Embryonic facial prominence (tissue), 1 donor: ENCODE measurements around the gene SPIB.

Experiments used
- DNase-seq: peaks from one replicate; pipeline ENCODE4 v3.0.0-alpha.2; 2016; ENCODE audit errors: extremely low spot score

SPIB gene

DNA sequence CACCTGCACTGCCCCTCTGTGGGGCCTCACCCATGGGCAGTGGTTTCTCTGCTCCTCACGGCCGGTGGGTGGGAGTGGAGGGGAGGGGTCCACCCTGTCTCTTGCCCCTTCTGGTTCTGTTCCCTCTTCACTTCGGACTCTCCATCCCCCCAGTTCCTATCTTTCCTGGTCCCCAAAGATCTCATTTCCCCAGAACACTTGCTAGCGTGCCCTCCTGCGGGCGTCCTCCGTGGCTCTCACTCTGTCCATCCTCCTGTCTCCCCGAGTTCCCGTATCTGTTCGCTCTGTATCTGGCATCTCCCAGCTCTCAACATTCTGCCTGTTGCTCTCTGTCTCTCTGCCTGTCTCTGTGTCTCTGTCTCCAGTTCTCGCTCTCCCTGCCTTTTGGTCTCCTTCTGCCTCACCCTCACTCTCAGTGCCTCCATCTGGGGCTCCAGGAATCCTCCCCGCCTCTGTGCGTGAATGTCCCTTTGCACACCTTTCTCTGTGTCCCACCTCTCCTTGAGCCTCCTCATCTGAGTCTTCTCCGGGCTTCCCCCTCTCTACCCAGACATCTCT, 363 bp downstream of the SPIB start:
- no peak for DNase-seq

DNA sequence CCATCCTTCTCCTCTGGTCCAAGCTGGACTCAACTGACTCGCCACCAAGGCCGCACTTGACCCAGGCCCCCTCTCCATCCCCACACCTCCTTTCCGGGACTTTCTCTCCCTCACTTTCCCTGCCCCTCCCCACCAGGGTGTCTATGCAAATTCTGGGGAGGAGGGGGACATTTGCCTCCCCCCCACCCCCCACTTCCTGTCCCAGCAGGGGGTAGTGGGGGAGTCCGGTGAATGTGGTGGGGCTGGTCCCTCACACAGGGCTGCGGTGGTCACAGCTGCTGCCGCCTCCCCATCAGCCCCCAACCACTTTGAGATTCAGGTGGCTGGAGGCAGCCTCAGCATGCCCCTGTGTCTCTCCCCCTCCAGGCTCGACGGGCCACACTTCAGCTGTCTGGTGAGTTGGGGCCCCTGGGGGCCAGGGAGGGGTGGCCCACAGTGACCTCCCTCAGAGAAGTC, 870 bp downstream of the SPIB start:
- DNase-seq: no peak

DNA sequence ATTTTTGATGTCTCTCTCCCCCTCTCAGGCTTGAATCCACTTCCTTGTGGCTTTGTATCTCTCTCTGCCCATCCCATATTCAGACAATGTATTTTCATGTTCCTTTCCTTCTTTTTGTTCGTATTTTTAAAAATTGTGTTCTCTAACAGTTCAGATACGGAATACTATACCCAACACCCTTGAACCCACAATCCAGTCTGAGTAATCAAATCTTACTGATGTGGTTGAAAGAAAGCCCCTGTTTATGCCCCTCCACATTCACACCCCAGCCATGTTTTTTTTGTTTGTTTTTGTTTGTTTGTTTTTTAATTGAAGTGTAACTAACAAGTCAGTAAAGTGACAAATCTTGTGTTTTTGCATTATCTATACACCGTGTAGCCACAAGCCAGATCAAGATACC, 1.4 kb downstream of the SPIB start:
- DNase-seq: no peak

DNA sequence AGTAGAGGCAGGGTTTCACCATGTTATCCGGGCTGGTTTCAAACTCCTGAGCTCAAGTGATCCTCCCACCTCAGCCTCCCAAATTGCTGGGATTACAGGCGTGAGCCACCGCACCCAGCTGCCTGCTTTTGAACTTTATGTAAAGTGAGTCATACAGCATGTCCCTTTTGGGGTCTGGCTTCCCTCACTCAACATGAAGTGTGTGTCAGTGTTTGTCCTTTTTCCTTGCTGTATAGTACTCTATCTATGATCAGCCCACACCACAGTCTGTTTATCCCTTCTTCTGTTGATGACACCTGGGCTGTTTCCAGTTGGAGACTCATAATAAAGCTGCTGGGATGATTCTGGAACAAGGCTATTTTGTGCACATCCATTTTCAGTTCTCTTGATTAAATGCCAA, 2.1 kb downstream of the SPIB start:
- no peak for DNase-seq

DNA sequence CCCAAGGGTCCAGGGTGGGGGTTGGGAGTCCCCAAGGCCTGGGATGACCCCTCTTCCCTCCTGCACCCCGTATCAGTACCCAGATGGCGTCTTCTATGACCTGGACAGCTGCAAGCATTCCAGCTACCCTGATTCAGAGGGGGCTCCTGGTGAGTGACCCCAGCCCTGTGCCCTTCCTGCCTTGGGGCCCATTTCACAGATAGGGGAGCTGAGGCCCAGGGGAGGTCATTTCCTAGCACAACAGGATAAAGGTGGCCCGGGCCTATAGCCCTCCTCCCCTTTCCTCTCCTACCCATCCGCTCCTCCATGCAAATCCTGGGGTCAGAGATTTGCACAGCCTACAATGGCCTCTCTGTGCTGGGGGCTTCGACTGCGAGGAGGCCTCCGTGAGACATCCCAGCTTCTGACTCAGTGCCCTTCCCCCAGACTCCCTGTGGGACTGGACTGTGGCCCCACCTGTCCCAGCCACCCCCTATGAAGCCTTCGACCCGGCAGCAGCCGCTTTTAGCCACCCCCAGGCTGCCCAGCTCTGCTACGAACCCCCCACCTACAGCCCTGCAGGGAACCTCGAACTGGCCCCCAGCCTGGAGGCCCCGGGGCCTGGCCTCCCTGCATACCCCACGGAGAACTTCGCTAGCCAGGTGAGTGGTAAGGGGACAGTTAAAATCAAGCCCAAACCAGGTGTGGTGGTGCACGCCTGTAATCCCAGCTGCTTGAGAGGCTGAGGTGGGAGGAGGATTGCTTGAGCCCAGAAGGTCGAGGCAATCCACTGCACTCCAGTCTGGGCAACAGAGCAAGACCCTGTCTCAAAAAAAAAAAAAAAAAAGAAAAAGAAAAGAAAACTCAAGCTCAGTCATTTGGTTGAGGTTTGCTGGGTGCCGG, 3.9 kb downstream of the SPIB start:
- DNase-seq: no peak

DNA sequence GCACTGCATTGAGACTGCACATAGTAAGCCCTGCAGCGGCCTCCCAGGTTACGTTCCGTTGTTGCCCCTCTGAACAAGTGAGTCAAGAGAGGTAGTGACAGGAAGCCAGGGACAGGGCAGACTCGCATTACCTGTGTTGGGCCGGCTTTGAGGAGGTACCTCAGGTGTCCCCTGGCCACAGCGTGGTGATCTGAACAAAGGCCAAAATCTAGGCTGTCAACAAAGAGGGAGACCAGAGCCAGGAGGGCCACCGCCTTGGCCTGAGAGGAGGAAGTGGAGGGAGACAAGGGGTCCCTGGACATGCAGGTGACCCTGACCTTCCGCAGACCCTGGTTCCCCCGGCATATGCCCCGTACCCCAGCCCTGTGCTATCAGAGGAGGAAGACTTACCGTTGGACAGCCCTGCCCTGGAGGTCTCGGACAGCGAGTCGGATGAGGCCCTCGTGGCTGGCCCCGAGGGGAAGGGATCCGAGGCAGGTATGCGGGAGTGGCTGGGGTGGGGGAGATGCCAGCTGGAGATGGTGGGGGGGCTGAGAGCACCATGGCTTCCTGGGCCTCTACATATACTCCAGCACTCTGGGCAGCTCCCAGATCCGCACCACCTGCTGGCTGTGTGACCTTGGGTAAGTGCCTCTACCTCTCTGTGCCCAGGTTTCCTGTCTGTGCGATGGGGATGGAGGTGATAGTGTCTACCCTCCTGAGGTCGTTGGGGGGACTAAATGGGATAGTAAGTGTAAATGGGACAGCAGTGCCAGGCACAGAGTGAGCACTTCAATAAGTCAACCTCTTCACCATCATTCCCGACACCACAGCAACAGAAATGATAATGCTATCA, 4.8 kb downstream of the SPIB start:
- no peak for DNase-seq

DNA sequence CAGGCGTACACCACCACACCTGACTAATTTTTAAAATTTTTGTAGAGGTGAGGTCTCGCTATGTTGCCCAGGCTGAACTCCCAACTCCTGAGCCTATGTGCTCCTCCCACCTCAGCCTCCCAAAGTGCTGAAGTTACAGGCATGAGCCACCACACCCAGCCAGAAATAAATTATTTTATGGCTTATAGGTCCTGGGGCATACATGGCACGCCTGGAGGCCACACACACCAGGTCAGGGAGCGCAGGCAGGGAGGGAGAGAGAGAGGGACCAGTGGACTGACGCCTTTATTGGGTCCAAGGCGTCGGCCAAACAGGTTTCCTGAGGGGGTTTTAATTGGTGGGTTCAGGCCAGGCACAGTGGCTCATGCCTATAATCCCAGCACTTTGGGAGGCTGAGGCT, 6.8 kb downstream of the SPIB start:
- no peak for DNase-seq

DNA sequence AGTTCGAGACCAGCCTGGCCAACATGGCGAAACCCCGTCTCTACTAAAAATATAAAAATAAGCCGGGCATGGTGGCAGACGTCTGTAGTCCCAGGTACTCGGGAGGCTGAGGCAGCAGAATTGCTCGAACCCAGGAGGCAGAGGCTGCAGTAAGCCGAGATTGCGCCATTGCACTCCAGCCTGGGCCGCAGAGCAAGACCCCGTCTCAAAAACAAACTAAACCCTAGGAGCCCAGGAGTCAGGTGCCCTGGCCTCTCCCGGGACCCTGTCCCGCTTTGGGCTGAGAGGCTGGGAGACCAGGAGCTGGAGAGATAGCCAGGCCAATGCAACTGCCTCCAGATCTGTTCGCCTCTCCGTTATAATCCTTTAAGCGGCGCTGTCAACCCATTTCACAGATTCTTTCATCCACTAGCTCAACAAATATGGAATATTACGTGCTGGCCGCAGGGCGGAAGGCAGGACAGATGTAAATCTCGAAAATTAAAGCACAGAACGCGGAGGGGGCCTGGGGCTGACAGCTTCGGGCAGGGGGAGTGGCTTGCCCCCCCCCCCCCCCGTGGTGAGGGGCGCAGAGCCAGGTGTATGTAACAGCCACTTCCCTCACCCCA, 8.7 kb downstream of the SPIB start:
- no peak for DNase-seq

DNA sequence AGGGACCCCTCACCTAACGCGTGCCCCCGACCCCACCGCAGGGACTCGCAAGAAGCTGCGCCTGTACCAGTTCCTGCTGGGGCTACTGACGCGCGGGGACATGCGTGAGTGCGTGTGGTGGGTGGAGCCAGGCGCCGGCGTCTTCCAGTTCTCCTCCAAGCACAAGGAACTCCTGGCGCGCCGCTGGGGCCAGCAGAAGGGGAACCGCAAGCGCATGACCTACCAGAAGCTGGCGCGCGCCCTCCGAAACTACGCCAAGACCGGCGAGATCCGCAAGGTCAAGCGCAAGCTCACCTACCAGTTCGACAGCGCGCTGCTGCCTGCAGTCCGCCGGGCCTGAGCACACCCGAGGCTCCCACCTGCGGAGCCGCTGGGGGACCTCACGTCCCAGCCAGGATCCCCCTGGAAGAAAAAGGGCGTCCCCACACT, 9.3 kb downstream of the SPIB start:
- peak; percentile 60 for DNase-seq

DNA sequence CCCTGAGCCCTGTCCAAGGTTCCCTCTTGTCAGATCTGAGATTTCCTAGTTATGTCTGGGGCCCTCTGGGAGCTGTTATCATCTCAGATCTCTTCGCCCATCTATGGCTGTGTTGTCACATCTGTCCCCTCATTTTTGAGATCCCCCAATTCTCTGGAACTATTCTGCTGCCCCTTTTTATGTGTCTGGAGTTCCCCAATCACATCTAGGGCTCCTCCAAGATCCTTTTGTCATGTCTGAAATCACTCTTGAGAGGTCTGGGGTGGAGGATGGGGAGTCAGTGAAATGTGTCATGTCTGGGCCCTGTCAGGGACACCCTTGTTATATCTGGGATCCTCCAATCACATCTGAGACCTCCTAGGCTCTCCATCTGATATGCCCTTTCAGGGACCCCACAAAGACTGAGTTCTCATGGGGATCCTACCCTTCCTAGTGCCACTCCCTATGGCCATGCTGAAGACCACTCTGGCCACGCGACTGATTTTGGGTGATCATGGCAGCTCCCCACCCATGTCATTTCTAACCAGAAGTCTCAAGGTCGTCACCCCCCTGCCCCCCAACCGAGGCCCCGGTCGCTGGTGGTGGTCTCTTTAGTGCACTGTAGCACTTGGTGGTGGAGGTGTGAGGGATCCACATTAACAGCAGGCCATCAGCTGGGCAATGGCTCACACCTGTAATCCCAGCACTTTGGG, 10.2 kb downstream of the SPIB start:
- DNase-seq: no peak

DNA sequence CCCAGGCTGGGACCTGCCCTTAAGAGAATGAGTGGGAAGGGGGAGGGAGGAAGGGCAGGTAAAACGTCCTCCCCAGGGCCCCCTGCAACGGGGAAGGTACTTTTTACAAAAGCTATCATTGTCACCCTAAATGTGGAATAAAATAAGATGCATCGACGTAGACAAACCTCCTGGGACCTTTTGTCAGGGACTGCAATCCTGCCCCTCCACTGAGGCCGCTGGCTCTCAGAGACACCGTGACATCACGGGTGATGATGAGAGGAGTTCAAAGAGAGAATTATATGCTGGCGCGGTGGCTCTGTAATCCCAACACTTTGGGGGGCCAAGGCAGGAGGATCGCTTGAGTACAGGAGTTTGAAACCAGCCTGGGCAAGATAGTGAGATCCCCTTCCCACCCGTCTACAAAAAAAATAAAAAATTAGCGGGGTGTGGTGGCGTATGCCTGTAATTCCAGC, 12.2 kb downstream of the SPIB start:
- no peak for DNase-seq

DNA sequence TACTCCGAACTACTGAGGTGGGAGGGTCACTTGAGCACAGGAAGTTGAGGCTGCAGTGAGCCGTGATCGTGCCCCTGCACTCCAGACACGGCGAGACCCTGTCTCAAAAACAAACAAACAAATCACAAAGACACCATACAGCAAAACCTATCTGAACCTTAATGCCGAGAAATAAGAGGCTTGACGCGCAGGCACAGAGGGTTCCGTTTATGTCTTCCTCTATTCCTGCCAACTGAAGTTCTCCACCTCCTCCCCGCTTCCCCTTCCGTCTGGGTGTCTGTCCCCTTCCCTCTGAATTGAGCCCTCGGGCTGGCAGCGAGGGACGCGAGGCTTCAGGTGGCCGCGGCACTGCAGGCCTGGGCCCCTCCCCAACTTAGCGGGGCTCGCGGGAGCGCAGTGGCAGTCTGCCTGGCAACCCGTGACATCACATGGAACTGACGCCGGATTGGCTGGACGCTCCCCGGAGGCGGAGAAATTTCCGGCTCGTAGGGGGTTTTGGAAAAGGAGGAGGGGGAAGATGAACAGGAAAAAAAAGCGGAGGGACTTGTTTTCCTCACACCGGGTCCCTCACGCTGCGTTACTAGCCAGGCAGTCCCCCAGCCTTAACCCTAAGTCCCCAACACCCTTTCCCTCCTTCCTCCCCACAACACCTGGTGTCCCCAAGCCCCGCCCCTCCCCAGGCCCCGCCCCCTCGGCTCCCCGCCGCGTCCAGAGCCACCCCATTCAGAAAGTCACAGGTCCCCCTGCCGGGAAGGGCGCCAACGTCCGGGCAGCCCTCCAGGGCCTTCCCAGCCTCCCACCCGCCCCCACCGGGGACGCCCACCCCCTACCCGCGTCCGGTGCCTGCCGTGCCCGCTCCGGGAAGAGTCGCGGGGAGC, 12.8 kb downstream of the SPIB start:
- DNase-seq: peak; percentile 73

DNA sequence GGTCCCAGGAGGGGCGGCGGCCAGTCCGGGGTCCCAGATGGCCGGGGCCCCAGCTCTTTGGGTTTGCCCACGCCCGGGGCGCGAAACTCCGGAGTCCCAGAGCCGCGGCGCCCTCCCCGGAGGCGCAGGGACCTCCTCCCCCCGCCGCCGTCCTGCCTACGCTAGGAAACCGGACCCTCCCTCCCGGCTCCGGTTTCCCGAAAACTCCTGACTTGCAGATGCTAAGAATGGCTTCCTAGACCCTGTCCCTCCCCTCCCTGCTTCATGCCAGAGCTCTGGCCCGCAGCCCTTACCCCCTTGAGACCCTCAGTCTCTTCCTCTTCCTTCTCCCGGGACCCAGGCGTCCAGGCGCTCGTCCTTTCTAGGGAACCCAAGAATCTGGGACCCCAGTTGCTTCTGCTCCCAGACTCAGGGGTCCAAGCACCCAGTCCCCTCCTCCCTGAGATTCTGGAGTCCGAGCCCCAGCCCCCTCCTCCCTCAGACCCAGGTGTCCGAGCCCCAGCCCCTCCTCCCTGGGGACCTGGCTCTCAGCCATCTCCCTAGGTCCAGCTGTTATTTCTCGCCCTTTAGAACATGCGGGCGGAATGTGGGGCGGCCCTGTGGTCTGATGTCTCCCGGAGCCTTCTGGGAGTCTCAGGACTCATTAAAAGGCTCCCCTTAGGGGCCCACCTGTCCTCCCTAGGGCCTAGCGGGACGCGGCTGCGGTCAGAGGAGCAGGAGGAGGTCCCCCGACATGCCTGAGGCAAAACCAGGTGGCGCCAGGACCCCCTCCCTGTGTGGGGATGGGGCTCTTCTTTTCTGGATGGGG, 13.7 kb downstream of the SPIB start, which contains the start of gene MYBPC2:
Gene MYBPC2 (plus strand): TSS at position 672 of the 808 bp plus-strand sequence. CDS start 62 bp downstream, at position 734.
- peak; percentile 36 for DNase-seq

DNA sequence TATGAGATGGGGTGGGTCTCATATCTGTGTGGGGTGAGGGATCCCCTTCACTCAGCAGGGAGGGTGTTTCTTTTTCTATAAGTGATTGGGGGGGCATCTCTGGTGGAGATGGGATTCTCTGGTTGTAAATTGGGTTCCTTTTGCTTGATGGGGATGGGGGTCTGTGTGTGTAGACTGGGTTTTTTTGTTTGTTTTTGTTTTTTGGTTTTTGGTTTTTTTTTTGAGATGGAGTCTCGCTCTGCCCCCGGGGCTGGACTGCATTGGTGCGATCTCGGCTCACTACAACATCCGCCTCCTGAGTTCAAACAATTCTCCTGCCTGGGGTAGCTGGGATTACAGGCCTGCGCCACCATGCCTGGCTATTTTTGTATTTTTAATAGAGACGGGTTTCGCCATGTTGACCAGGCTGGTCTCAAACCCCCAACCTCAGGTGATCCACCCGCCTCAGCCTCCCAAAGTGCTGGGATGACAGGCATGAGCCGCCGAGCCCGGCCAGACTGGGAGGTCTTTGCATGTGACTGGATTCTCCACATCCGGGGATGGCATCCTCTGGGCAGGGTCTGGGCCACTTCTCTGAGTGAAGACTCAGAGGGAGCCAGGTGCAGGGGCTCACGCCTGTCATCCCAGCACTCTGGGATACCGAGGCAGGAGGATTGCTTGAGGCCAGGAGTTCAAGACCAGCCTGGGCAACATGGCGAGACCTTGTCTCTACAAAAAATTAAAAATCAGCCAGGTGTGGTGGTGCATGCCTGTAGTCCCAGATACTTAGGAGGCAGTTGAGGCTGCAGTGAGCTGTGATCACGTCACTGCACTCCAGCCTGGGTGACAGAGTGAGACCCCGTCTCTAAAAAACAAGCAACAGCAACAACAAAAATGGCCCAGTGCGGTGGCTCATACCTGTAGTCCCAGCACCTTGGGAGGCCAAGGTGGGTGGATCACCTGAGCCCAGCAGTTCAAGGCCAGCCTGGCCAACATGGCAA, 14.8 kb downstream of the SPIB start:
- DNase-seq: no peak

DNA sequence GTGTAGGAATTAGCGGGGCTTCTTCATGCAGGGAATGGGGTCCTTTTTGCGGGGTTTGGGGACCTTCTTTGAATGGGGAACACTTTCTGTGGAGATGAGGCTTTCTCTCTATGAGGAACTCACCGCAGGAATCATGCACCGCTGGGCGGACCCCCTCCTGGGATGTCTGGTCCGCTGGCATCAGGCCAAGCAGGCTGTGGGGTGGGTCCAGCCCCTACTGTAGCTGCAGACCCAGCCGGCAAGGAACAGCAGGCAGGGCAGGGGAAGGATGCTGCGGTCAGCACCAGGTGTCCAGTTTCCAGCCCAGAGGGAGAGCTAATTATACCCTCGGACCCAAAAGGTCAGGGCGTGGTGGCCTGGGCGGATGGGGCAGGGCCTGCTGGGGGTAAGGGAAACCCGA, 15.8 kb downstream of the SPIB start:
- DNase-seq: no peak

DNA sequence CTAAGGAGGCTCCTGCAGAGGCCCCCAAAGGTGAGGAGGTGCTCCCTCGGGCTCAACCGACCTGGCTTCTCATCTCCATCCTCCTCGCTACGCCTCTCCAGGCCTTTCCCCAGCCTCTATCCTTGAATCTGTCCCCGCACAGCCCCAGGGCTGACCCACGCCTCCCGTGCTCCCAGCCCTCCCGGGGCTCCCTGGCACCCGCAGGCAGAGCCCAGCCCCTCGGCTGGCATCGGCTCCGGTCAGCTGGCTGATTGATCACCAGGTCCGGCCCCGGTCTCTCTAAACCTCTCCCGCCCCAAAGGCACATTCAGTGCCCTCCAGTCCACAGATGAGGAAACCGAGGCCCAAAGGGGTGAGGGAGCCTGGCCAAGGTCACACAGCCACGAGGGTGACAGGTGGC, 16.5 kb downstream of the SPIB start:
- no peak for DNase-seq

DNA sequence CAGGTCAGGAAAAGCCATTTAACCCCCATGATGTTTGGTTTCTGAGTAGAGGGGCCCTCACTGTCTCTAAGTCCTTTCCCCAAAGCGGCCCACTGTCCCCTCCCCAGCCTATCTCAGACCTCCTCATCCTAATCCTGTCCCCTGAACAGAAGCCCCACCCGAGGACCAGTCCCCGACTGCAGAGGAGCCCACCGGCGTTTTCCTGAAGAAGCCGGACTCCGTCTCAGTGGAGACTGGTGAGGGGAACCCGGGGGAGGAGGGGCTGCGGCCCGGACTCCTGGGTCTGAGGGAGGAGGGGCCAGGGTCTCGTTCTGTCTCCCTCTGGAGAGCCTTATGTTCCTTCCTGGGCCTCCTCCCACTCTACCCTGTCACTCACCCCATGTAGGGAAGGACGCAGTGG, 16.9 kb downstream of the SPIB start:
- no peak for DNase-seq

DNA sequence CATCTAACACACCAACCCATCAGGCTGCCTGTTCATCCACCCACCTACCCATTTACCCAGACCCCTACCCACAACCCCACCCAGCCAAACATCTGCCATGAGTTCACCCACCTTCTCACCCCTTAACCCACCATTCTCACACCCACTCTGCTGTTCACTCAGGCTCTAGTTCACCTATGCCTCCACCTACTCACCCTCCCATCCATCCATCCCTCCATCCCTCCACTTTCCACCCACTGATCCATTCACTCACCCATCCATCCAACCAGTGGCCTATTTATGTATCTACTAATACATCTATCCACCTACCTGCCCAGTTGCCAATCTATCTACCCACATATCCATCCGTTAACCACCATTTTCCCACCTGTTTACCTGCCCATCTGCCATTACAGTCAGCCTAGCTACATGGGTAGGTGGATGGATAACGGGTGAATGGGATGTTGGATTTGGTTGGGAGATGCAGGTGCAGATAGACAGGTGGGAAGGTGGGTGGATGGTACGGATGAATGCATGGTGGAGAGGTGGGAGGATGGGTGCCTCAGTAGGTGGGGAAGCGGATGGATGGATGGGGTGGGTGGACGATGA, 19.2 kb downstream of the SPIB start:
- DNase-seq: no peak
